ENCODE measurements around the gene SLC38A10. TPM values are rescaled to one million over a fixed set of nuclear protein-coding genes. Genes with fewer than 3 reads are reported as not detected.

The SLC38A10 gene
- total RNA-seq, 1 donor from 2014 or later = 71.6 TPM

DNA sequence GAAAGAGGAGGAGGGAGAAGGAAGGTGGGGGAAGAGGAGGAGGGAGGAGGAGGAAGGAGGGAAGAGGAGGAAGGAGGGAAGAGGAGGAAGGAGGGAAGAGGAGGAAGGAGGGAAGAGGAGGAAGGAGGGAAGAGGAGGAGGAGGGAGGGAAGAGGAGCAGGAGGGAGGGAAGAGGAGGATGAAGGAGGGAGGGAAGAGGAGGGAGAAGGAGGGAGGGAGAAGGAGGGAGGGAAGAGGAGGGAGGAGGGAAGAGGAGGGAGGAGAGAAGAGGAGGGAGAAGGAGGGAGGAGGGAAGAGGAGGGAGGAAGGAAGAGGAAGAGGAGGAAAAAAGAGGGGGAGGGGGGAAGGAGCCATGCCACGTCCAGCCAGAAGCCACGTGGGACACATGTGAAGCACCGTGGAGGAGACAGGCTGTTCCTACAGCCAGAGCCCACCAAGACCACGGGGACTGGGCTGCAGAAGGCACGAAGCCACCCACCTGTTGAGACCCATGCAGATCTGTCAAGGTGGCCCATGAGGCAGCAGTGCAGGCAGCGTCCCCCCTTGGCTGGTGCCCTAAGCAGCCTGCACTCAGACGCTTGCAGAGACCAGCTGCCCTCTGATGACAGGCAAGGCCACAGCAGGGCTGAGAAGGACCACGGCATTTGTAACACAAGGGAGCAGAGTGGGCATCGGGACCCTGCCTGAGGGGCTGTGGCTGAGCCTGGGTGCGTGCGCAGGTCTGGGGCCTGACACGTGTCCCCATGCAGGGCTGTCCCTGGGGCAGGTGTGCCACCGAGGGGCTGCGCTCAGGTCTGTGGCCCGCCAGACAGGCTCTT lies 45.7 kb downstream of the SLC38A10 start:
- H3K4me3 ChIP-seq (ENCODE audit: low read depth, low read length) = no peak overlapping the region
- no peak for TF ChIP-seq CTCF (conservative IDR thresholded peaks at IDR 0.05; ENCODE audit: low read depth, low read length)
- no peak for DNase-seq (ENCODE audit: low read depth)

GRCh38 chr17:81248649-81249048 lies 46.5 kb downstream of the SLC38A10 start:
- no peak overlapping the region for H3K4me3 ChIP-seq (ENCODE audit: low read depth, low read length)
- no peak for DNase-seq (ENCODE audit: low read depth)
- no peak for TF ChIP-seq CTCF (conservative IDR thresholded peaks at IDR 0.05; ENCODE audit: low read depth, low read length)

GRCh38 chr17:81247339-81247990 lies 47.6 kb downstream of the SLC38A10 start:
- no peak for DNase-seq (ENCODE audit: low read depth)
- no peak for TF ChIP-seq CTCF (conservative IDR thresholded peaks at IDR 0.05; ENCODE audit: low read depth, low read length)
- no peak overlapping the region for H3K4me3 ChIP-seq (ENCODE audit: low read depth, low read length)

DNA sequence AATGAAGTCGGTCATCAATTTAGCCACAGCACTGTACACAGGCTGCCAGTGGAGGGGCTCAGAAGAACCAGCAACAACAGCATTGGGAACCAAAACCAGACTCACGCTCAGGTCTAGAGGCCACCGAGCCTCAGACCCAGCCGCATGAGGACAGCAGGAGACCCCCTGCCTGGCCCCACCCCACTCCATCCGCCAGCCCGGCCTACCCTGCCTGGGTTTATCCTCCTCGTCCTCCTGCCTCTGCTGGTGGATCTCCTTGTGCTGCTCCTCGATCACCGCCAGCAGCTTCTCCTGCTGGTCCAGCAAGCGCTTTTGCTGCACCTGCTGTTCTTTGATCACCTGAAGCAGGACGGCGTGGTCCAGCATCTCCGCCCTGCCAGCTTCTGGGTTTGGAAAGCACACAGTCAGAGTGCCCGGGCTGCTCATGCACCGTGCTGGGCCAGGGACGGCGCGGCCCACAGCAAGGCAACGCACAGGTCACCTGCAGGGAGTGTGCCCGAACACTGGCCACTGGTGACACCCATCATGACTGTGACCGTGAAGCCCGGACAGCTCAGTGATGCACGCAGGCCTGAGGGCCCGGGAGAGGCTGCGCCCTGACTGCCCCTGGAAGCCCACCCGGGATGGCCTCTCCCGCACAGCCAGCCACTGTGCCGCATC lies 48.3 kb downstream of the SLC38A10 start:
- H3K4me3 ChIP-seq (ENCODE audit: low read depth, low read length) = no peak overlapping the region
- TF ChIP-seq CTCF (conservative IDR thresholded peaks at IDR 0.05; ENCODE audit: low read depth, low read length) = no peak
- DNase-seq (ENCODE audit: low read depth) = no peak

- no peak for TF ChIP-seq CTCF (conservative IDR thresholded peaks at IDR 0.05; ENCODE audit: low read depth, low read length)
- no peak overlapping the region for H3K4me3 ChIP-seq (ENCODE audit: low read depth, low read length)
- no peak for DNase-seq (ENCODE audit: low read depth)
These were observed 48.8 kb downstream of the SLC38A10 start for GRCh38 chr17:81246343-81246670.

- DNase-seq (ENCODE audit: low read depth) = no peak
- TF ChIP-seq CTCF (conservative IDR thresholded peaks at IDR 0.05; ENCODE audit: low read depth, low read length) = no peak
- H3K4me3 ChIP-seq (ENCODE audit: low read depth, low read length) = no peak overlapping the region
These were observed 49.3 kb downstream of the SLC38A10 start for GRCh38 chr17:81245665-81246342.
